Neural progenitor cell (in vitro differentiated cells): ENCODE results near the gene ZC3H18. TPM values are rescaled to one million over a fixed set of nuclear protein-coding genes. Genes with fewer than 3 reads are reported as not detected.

Experiments used
- DNase-seq: peaks from one replicate; pipeline ENCODE4 v3.0.0-alpha.2; 2016; ENCODE audit warnings: low spot score
- H2AFZ ChIP-seq: fragments of 200-600 bp; sonication (generic); replicated peaks from 2 replicates; pipeline ENCODE4 v1.6.1; 2016; ENCODE audit warnings: antibody characterized with exemption
- H3F3A ChIP-seq: fragments of 200-600 bp; sonication (generic); 2 replicates; pipeline ENCODE4 v1.6.1; 2016; ENCODE audit warnings: antibody characterized with exemption, low read depth
- H3K27ac ChIP-seq: fragments of 200-600 bp; sonication (generic); 2 replicates; pipeline ENCODE4 v1.5.1; 2016; ENCODE audit warnings: mild to moderate bottlenecking
- H3K27me3 ChIP-seq: fragments of 200-600 bp; sonication (generic); 2 replicates; pipeline ENCODE4 v1.6.1; 2016; ENCODE audit warnings: mild to moderate bottlenecking, moderate library complexity
- H3K36me3 ChIP-seq: fragments of 200-600 bp; sonication (generic); 2 replicates; pipeline ENCODE4 v1.5.1; 2016
- H3K4me1 ChIP-seq: fragments of 200-600 bp; sonication (generic); 2 replicates; pipeline ENCODE4 v1.6.1; 2016; ENCODE audit warnings: mixed run types
- H3K4me2 ChIP-seq: fragments of 200-600 bp; sonication (generic); 2 replicates; pipeline ENCODE4 v1.6.1; 2016
- H3K4me3 ChIP-seq: fragments of 200-600 bp; sonication (generic); 2 replicates; pipeline ENCODE4 v1.5.1; 2016
- H3K79me2 ChIP-seq: fragments of 200-600 bp; sonication (generic); 2 replicates; pipeline ENCODE4 v1.6.1; 2016; ENCODE audit warnings: low read depth
- H3K9ac ChIP-seq: fragments of 200-600 bp; sonication (generic); 2 replicates; pipeline ENCODE4 v1.6.1; 2016
- H3K9me3 ChIP-seq: fragments of 200-600 bp; sonication (generic); 2 replicates; pipeline ENCODE4 v1.5.1; 2016; ENCODE audit warnings: low read depth
- H4K20me1 ChIP-seq: fragments of 200-600 bp; sonication (generic); 2 replicates; pipeline ENCODE4 v1.6.1; 2016; ENCODE audit warnings: low read depth
- H3K27ac Mint-ChIP-seq: 3 replicates; pipeline ENCODE4 v1.8.0; 2021; ENCODE audit warnings: mixed read lengths
- H3K27me3 Mint-ChIP-seq: 2 replicates; pipeline ENCODE4 v1.8.0; 2022; ENCODE audit warnings: low read depth, mild to moderate bottlenecking, inconsistent platforms, moderate library complexity, mixed read lengths; ENCODE audit not compliant: insufficient read depth
- H3K36me3 Mint-ChIP-seq: 3 replicates; pipeline ENCODE4 v1.8.0; 2021; ENCODE audit warnings: mixed read lengths
- H3K4me1 Mint-ChIP-seq: 3 replicates; pipeline ENCODE4 v1.8.0; 2021; ENCODE audit warnings: mixed read lengths
- H3K4me3 Mint-ChIP-seq: 3 replicates; pipeline ENCODE4 v1.8.0; 2021; ENCODE audit warnings: mild to moderate bottlenecking, moderate library complexity, mixed read lengths
- H3K9me3 Mint-ChIP-seq: 3 replicates; pipeline ENCODE4 v1.8.0; 2020; ENCODE audit warnings: mixed read lengths
- CTCF ChIP-seq: fragments of 200-600 bp; sonication (generic); IDR thresholded peaks from 2 replicates; pipeline ENCODE4 v1.5.1; 2017; ENCODE audit warnings: antibody characterized with exemption, mild to moderate bottlenecking
- EZH2 ChIP-seq: fragments of 200-600 bp; sonication (generic); IDR thresholded peaks from 2 replicates; pipeline ENCODE4 v1.6.1; 2017; ENCODE audit warnings: antibody characterized with exemption, mild to moderate bottlenecking, moderate library complexity
- EZH2phosphoT487 ChIP-seq: fragments of 200-600 bp; sonication (generic); IDR thresholded peaks from 2 replicates; pipeline ENCODE4 v1.6.1; 2017; ENCODE audit warnings: antibody characterized with exemption
- total RNA-seq: library from RNA; depleted of rRNA; stranded (reverse); fragments of >200 nt; gene quantifications from 2 replicates; pipeline ENCODE4 v1.2.3, GENCODE V29; 2015; ENCODE audit warnings: low replicate concordance

The ZC3H18 gene
- total RNA-seq, 1 donor from 2014 or later: 24.2 TPM

- peaks cover 4% of the 10 kb centered on the region for H3K4me1 ChIP-seq
- H3K9me3 Mint-ChIP-seq: no peaks in the 10 kb centered on the region
These were observed 59.6 kb downstream of the ZC3H18 start for GRCh38 chr16:88629835-88630234.

GRCh38 chr16:88630433-88630832 is 60.2 kb downstream of the ZC3H18 start:
- Histone ChIP-seq H3K36me3 (no peaks in the 10 kb centered on the region), H3K9me3 (no peaks in the 10 kb centered on the region), H3K9ac (no peak overlapping the region), H3K27me3 (peaks cover 17% of the 10 kb centered on the region), H2AFZ (no peak overlapping the region), H3K4me2 (no peak overlapping the region), H3K27ac (no peak overlapping the region), H3K79me2 (no peaks in the 10 kb centered on the region), H4K20me1 (peaks cover 26% of the 10 kb centered on the region), H3F3A (peaks cover 32% of the 10 kb centered on the region), H3K4me3 (no peak overlapping the region), H3K4me1 (peaks cover 4% of the 10 kb centered on the region)
- Mint-ChIP-seq H3K36me3 (peaks cover 5% of the 10 kb centered on the region), H3K27me3 (peaks cover 7% of the 10 kb centered on the region), H3K4me3 (no peak overlapping the region), H3K4me1 (no peaks in the 10 kb centered on the region), H3K27ac (no peak overlapping the region), H3K9me3 (no peaks in the 10 kb centered on the region)
- DNase-seq: no peak
- TF ChIP-seq EZH2phosphoT487 (no peak), EZH2 (no peak), CTCF (no peak)

More at GRCh38 chr16:88629835-88630234, 59.6 kb downstream of the ZC3H18 start:
- Histone ChIP-seq H4K20me1 (peaks cover 22% of the 10 kb centered on the region), H3K4me2 (no peak overlapping the region), H3K4me3 (no peak overlapping the region), H3F3A (peaks cover 27% of the 10 kb centered on the region), H3K27me3 (peaks cover 11% of the 10 kb centered on the region), H2AFZ (no peak overlapping the region), H3K9ac (no peak overlapping the region), H3K9me3 (no peaks in the 10 kb centered on the region), H3K79me2 (no peaks in the 10 kb centered on the region), H3K27ac (no peak overlapping the region), H3K36me3 (no peaks in the 10 kb centered on the region)
- no peak overlapping the region for H3K4me3 Mint-ChIP-seq
- no peak for DNase-seq
- H3K27me3 Mint-ChIP-seq: peaks cover 5% of the 10 kb centered on the region
- no peaks in the 10 kb centered on the region for H3K4me1 Mint-ChIP-seq
- H3K27ac Mint-ChIP-seq: no peak overlapping the region
- TF ChIP-seq EZH2phosphoT487: no peak
- no peak for TF ChIP-seq EZH2
- TF ChIP-seq CTCF: no peak
- H3K36me3 Mint-ChIP-seq: peaks cover 5% of the 10 kb centered on the region

GRCh38 chr16:88630941-88631340 is 60.7 kb downstream of the ZC3H18 start:
- H3F3A ChIP-seq: peaks cover 32% of the 10 kb centered on the region
- no peaks in the 10 kb centered on the region for H3K36me3 ChIP-seq
- H3K4me2 ChIP-seq: no peak overlapping the region
- H2AFZ ChIP-seq: no peak overlapping the region
- Mint-ChIP-seq H3K9me3 (no peaks in the 10 kb centered on the region), H3K27me3 (peaks cover 7% of the 10 kb centered on the region), H3K4me1 (no peaks in the 10 kb centered on the region), H3K4me3 (no peak overlapping the region), H3K36me3 (peaks cover 5% of the 10 kb centered on the region), H3K27ac (no peak overlapping the region)
- DNase-seq: no peak
- no peaks in the 10 kb centered on the region for H3K9me3 ChIP-seq
- H4K20me1 ChIP-seq: peaks cover 31% of the 10 kb centered on the region
- no peak overlapping the region for H3K4me3 ChIP-seq
- H3K9ac ChIP-seq: no peak overlapping the region
- no peaks in the 10 kb centered on the region for H3K79me2 ChIP-seq
- no peak overlapping the region for H3K27ac ChIP-seq
- peaks cover 22% of the 10 kb centered on the region for H3K27me3 ChIP-seq
- TF ChIP-seq CTCF: no peak
- TF ChIP-seq EZH2: no peak
- no peak for TF ChIP-seq EZH2phosphoT487
- peaks cover 4% of the 10 kb centered on the region for H3K4me1 ChIP-seq
